HG03558 (cell line): ENCODE data around the gene RAD51D.
"Not testable (repeated sequence)": the region's sequence is repeated elsewhere in the genome, so short reads cannot be mapped to it uniquely, and the experiment has no call there.

ENCODE experiments used
- ATAC-seq: cut with Tn5 transposase; IDR thresholded peaks from one replicate; pipeline ENCODE4 v1.9.1; 2021; ENCODE audit warnings: moderate number of reproducible peaks; ENCODE audit not compliant: unreplicated experiment; ENCODE audit errors: extremely low read depth

RAD51D gene

DNA sequence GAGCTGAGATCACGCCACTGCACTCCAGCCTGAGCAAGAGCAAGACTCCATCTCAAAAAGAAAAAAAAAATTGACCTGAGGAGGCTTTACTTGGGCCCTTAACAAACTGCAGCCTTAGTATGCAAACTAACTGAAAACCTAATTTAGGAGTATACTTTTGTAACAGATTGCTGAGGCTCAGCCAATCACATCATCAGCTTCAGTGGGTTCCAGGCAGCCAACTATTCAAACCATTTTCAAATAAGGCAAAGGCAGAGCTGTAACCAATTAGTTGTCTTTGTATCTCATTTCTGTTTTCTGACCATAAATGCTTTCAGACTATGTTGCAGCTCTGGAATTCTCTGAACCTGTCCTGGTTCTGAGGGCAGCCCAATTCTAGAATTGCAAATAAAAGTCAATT, 23.9 kb downstream of the RAD51D start:
- ATAC-seq = no peak

DNA sequence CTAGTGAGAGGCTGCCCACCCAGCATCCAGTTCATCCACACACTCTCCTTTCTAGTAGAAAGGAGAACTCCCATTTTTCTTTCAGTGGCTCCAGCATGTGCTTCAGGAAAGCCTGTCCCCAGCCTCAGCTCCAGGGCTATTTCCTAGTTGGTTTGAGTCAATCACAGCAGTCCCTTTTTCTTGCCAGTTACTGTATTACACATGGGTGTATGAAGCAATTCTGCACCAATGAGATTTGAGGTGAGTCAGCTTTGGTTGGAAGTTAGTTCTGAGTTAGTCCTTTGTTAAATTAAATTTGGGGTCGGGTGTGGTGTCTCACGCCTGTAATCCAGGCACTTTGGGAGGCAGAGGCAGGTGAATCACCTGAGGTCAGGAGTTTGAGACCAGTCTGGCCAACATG, 24.8 kb downstream of the RAD51D start:
- ATAC-seq = no peak

DNA sequence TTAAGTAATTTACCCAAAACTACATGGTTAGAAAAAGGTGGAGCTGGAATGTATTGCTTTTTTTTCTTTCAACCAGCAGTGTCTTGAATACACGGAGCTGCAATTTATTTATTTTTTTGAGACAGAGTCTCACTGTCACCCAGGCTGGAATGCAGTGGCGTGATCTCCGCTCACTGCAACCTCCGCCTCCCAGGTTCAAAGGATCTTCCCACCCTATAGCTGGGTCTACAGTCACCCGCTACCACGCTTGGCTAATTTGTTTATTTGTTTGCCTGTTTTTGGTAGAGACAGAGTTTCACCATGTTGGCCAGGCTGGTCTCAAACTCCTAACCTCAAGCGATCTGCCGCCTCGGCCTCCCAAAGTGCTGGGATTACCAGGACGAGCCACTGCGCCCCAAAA, 29.0 kb downstream of the RAD51D start:
- not testable (repeated sequence) for ATAC-seq

DNA sequence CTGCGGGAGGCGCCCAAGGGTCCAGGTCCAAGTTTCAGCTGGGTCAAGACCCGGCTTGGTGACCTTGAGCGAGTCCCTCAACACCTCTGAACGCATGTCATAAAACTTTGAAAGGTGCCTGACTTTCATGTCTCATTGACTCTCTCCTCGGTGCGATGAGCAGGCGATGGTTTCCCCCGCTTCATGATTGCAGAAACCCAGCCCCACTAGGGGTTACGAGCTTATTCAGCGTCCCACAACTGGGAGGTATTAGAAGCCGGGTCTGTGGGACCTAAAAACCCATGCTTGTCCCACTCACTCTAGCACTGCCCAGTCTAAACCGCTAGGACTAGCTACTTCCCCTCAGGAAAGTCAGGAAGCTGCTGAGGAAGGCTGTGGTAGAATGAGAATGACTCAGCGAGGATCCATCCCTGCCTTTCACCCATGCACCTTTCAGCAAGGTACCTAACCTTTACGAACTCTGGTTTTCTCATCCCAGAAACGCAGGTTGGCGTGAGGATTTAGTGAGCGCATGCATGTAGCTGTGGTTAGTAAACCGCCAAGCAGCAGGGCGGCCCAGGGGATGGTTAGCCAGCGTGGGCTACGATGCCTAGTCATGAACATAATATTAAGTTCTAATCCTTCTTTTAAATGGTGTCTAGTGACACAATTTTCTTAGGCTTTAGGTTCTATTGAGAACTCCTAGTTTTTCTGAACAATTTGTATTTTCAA, 29.9 kb downstream of the RAD51D start:
- no peak for ATAC-seq

DNA sequence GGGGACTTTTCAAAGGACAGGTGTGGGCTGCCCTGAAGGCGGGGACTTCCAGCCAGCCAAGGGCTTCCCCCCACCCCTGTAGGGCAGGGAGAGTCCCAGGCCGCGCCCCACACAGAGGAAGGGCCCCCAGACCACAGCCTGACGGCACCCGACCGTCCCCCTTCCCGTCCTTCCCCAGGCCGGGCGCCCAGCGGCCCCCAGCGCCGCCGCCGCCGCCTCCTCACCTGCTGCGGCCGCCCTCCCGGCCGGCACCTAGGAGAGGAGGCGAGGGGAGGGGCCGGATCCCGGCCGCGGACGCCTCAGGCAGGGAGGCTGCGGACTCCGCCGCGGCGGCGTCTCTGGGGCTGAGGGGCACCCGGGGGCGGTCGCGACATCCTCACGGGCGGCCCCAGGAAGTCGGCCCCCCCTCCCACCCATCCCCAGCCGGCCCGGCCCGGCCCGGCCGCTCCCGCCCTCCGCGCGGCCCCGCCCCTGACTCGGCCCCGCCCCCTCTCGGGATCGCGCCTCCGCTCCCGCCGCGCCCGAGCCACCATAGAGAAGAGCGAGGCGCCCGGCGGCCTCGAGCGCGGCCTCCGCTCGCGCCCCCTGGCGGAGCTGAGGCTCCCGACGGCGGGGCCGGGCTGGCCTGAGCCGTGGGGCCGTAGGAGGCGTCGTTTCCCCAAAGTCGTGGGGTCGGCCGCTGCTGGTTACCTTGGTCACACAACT, 30.6 kb downstream of the RAD51D start:
- ATAC-seq = peak; percentile 45

DNA sequence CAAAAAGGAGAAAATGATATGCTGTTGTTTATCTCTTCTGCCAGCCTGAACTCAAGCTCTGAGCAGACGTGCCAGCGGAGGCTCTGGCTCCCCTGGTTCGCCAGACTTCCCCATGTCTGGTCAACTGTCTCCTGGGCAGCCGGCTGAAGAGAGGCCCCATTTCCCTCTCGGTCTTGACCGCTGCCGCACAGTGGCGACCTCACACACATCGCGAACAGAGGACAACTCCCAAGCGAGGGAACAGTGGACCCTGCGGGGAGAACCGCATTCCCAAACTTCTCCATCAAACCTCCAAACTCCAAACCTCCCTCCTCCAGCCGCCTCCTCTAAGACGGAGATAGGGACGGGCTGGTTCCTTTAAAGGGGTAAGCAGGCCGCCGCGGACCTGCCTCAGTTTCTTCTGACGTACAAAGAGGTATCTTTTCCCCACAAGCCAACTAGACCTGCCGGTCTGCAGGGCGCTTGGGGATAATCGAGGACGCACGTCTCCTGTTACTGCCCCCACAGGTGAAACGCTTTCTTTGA, 31.2 kb downstream of the RAD51D start:
- ATAC-seq = no peak

DNA sequence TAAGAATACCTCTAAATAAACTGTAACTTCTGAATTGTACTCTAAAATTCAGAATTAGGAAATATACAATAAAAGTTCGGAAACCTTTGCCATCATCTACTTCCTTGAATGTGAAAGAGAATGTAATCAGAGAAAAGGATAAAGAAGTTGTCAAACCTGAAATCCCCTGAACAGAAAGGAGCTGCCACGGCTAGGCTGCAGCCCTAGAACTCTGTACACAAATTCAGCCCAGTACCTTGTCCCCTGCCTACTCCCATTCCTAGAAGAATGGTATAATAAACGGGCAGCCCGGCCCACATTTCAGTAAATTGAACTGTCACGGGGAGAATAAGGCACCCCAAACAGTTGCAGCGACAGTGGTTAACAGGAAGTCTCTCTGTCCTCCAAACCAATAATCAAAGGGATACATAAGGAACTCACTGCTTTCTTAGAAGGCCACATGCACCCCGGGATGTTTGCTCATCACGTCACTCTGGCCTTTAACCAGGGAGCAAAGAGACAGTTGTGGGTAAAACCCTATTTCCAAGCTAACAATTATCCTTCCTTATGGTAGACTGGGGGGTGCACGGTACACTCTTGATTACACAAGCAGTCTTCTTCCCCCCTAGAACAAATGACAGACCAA, 31.8 kb downstream of the RAD51D start:
- ATAC-seq = no peak

DNA sequence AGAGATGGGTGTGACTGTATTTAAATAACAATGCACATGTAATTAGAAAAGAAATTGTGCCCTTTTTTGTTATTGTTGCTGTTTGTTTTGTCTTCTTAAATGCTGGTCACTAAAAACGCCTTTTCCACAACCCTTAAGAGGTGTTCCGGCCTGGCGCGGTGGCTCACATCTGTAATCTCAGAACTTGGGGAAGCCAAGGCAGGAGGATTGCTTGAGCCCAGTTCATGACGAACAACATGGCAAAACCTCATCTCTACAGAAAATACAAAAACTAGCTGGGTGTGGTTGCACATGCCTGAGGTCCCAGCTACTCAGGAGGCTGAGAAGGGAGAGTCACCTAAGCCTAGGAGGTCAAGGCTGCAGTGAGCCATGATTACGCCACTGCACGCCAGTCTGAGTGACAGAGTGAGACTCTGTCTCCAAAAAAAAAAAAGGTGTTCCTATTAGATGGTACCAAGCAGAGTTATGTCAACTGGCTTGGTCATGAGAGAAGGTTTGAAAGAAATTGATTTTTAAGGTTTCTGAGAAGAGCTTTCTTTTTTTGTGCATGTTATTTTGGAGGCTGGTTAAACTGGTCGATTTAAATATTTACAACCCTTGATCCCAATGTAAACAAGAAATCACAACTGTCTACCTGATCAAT, 32.6 kb downstream of the RAD51D start:
- ATAC-seq = no peak

DNA sequence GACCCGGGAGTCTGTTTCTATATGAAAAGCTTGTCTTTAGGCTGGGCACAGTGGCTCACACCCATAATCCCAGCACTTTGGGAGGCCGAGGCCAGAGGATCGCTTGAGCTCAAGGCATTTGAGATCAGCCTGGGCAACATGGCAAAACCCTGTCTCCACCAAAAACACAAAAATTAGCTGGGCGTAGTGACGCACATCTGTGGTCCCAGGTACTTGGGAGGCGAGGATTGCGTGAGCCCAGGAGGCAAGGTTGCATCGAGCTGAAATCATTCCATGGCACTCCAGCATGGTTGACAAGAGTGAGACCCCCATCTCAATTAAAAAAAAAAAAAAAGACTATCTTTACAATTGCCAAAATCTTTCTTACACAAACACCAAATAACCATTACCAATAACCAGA, 33.5 kb downstream of the RAD51D start:
- ATAC-seq = no peak

DNA sequence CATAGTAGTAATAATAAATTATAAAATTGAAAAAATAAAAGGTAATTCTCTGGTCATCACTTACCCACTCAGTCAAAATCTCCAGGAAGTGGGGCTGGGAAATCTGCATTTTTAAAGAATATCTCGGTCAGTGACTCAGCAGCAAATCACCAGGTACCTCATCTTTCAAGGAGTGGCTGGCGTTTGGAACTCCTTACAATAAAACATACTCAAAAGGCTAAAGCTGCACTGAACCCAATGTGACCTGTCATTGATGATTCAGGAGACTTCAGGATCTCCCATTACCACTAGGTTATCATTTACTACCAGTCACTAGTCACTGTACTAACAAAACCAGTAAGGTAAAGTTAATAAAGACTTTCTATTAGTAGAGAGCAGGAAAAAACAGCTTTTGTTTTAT, 34.7 kb downstream of the RAD51D start:
- no peak for ATAC-seq

DNA sequence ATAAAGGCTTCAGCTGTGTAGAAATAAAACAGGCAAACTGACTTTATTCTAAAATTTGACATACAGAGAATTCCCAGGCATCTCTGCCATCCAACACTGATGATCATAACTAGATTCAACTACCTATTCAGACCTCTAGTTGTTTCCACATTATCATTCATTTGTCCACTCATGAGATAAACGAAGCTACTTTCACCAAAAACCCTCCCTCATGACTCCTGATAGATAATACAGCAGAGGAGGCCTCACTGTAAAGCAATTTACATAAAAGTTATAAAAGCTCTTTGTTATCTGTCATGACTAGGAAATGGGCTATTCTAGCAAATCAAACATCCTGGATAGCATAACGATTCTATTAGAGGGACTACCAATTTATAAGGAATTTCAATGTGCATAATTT, 36.6 kb downstream of the RAD51D start:
- no peak for ATAC-seq

DNA sequence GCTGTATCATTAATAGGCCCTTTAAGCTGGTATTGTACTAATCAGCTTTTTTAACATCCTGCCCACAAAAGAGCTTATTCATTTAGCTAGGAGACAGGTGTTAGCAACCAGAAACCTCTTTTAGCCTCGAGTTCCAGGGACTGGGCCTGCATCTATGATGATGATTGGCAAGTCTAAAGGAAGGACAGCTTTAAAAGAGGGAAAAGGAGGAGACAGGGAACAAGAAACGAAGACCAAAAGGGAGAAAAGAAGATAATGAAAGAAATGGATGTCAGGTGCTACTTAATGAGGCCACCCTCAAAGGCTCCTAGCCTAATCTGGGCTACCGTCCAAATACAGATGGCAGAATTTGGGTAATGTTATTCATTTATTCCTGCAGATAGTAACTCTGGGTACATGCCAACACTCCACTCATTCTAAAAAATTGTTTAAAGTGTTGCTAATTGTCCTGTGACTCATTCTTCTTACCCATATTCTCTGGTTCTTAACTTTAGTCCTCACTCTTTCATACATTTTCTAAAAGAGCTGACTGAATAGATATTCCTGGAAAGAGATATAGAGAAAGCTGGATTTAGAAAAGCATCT, 37.5 kb downstream of the RAD51D start:
- ATAC-seq = no peak

DNA sequence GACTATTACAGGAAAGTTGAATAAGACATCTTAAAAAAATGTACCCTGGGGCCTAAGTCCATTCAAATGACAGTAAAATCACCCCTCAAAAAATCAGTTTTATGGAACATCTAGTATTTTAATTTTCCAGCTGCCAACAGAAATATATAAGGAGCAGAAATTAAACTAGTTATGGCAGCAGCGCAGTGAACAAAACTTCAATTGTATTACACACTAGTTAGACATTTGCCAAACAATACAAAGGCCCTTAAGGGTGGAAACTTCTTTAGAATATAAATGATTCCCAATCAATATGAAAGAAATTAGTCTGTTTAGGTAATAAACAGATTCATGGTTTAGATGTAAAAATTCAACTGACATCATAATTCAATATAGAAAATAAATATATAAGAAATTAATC, 38.0 kb downstream of the RAD51D start:
- ATAC-seq = no peak

DNA sequence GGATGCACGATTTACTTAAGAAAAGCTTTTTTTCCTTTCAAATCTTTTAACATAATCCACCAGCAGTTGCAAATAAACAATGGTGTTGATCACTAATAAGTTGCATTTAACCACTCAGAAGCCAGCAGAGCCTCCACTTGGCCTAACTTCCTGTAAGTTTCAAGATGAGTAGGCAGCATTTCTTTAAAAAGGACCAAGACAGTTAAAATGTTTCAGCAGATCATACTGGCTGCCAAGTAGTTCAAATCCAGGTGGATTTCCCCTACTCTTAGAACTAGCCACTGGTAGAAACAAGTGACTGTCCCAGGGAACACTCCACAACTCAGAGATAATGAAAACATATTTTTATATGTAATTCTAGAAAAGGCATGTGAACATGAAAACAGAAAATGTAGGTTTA, 39.1 kb downstream of the RAD51D start:
- ATAC-seq = no peak

DNA sequence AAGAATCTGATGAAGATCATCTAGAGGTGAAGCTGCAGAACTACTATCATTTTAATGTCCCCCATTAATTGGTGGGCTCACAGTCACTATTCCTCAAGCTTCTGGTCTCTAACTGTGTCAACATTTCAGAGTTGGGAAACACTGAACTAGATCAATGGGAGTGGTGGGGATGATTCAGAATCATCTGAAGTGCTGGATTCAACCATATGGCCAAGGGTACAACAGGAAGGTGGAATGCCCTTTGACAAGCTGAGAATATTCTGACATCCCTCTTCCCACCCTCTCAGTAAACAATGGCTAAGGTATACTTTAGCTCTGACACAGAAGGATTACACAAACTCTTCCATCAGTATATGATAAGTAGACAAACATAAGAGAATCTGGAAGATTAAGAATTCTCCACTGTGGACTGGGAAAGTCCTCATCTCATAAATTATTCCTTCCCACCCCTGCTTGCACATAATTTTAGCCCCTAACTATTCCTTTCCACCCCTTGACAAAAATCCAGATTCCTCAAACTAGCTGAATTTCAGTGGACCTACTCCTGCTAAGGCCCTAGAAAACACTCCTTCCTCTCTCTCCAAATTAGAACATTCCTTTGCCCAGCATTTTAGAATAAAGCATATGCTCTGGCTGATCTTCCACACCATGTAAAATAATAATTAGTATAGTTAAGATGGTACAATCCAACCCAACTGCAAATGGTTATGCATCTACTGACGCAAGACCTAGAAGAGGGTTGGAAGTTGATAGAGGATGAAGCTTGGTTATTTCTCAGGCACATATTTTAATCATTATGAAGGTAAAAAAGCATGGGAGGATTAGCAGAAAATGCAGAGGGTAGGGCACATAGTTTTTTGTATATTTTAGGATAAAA, 39.9 kb downstream of the RAD51D start:
- ATAC-seq = no peak

DNA sequence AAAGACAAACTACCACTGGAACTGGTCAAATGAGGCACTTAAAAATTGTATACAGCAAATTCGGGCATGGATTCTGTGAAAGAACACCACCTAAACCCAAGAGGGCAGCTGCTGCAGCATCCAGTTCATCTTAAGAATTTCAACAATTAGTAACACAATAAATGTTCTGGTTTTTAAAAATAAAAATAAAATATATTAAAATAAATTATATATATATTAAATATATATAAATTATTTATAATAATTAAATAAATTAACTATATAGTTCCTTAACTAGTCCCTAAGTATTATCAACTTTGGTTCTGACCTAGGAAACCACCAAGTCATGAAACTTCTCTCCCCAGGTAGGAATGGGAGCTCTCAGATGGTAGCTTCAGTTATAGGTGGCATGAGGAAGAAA, 42.8 kb downstream of the RAD51D start:
- no peak for ATAC-seq

DNA sequence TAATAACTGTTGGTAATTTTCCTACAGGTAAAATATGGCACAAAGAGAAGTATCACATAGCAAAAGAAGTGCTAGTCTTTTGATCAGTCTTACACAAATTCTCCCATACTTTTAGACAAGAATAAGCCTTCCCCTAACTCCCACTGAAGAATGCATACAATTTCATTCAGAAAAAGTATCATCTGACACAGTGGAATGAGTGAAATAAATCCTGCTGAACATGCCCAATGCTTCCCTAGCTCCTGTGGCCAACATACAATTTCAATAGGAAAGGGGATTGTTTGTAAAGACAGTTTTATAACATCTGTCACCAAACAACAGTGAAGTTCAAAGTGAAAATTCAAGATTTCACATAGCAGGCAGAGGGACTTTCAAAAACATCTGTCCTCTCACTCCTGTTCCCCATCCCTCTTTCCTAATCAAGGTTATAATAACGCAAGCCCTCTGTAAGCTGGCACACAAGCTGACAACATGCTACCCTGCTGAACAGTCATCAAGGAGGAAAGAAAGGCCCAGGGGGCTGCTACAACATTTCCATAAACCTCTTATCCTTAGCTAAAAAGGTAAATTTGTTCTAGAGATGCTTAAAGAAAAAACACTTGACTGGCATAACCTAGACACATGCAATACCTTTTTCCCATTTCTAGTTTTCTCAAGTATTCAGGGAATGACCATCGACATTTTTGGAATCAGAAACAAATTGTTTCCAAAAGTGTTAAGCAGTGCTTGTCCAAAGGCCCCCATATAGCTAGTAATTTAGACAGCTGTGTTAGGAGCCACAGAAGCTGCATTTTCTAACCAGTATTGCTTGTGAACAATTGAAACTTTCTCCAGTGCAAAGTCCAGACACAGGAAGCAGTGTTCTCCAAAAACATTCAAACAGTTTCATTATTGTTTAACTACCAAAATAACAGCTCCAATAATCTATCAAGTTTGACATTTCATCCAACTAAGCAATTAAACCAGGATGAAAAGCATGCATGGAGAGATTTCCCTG, 44.7 kb downstream of the RAD51D start:
- ATAC-seq = no peak

DNA sequence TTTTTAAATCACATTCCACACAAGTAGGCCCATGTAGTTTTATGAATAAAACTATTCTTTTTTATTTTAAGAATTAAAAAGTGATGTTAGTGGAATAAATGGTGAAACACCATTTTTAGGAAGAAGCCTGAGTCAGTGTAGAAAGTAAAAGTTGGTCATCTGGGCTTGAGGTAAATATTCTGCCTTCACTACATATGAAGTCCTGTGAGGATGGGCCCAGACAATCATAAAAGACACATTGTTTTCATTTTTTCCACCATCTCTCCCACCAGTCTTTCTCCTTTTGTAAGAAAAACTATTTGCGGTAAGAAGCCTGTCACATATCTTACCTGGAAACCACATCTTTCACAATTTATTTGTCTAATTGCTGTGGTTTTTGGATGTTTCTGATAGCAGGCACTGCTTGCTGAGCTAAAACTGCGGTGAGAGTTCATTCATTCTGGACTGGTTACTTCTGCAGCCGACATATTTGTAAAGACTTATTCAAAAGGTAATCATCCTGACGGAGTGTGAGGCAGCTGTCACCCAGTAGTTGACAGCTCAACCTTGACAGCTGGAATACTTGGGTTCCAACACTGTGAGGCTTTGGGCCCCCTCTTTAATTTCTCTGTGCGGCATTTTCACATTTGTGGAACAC, 45.6 kb downstream of the RAD51D start:
- no peak for ATAC-seq
